Right hindlimb (tissue), 1 donor: Measurements from ENCODE around the gene ZNF48.

Source experiments
- DNase-seq: peaks from one replicate; pipeline ENCODE4 v3.0.0-alpha.2; 2018

Gene ZNF48

DNA sequence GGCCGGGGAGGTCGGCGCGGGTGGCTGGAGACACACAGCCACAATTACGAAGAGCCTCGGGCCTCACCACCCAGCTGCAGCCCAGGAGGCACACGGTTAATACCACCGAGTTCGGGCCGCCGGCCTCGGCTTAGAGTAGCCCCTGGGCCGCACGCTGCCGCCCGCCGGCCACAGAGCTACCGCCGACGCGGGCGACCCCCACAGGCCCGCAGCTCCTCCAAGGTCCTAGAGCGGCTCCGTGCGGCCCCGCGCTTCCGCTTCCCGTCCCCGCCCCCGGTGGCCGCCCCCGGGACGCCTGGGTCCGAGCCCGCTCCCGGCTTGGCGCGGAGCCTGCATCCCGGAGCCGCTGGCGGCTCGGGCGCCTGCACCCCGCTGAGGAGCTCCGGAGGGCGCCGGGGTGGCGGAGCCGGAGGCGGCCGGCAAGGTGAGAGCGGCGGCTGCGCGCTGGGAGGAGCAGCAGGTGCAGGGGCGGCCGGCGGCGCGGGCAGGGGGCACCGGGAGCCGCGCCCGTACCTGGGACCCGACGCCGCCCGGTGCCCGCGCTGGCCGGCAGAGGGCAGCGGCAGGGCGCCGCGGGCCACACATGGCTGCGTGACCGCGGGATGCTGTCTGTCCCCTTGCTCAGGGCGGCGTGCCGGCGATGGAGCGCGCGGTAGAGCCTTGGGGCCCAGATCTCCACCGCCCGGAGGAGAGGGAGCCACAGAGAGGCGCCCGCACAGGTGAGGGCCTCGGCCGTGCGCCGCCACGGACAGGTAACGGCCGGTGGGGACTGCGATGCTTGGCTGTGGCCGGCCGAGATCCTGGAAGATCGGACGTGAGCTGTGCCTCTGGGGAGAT lies at the start of gene ZNF48:
Gene ZNF48, plus strand, starts transcription at position 266 of the 837 bp plus-strand sequence. Its CDS starts 375 bp downstream, at position 641.
- peak; percentile 94 for DNase-seq

DNA sequence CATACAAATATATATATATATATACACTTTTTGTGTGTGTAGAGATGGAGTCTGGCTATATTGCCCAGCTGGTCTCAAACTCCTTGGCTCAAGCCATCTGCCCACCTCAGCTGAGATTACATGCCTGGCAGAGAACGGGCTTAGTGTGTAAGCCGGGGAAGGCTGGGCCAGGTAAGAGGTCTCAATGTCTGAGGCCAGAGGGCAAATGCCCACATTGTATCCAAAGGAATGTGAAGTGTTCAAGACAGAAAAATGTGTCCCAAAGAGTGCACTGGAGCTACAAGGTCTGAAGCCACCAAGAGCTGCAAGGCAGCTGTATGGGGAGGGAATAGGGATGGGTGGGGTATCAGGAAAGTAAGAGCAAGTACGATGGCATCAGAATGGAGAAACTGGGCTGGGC lies 48.9 kb upstream of the ZNF48 start:
- no peak for DNase-seq

DNA sequence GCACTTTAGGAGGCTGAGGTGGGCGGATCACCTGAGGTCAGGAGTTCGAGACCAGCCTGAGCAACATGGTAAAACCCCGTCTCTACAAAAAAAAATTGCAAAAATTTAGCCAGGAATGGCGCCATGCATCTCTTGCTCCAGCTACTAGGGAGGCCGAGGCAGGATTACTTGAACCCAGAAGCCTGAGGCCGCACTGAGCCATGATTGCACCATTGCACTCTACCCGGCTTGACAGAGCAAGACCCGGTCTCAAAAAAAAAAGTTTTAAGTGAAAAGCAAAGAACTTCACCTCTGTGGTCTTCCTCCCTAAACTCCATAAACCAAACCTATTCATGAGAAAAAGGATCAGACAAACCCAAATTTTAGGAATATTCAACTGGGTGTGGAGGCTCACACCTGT lies 47.1 kb upstream of the ZNF48 start:
- DNase-seq, result no peak

DNA sequence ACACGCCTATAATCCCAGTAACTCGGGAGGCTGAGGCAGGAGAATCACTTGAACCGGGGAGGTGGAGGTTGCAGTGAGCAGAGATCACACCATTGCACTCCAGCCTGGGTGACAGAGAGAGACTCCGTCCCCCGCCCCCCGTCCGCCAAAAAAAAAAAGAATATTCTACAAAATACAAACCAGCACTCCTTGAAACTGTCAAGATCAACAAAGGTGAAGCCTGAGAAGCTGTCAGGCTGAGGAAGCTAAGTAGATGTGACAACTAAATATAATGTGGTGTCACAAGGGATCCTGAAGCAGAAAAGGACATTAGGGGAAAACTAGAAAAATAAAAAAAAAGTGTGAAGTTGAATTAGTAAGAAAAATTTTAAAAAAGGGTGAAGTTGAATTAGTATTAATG lies 46.3 kb upstream of the ZNF48 start:
- no peak for DNase-seq

DNA sequence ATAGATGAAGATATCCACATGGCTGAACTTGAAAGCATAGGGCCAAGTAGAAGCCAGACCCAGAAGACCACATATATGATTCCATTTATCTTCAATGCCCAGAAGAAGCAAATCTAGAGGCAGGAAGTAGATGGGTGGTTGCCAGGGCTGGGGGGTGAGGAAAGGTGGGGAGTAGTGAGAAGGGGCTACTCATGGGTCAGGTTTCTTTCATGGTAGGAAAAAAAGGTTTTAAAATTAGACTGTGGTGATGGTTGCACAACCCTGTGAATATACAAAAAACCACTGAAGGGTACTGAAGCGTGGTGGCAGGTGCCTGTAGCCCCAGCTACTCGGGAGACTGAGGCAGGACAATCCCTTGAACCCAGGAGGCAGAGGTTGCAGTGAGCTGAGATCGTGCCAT lies 45.5 kb upstream of the ZNF48 start:
- DNase-seq, result no peak

DNA sequence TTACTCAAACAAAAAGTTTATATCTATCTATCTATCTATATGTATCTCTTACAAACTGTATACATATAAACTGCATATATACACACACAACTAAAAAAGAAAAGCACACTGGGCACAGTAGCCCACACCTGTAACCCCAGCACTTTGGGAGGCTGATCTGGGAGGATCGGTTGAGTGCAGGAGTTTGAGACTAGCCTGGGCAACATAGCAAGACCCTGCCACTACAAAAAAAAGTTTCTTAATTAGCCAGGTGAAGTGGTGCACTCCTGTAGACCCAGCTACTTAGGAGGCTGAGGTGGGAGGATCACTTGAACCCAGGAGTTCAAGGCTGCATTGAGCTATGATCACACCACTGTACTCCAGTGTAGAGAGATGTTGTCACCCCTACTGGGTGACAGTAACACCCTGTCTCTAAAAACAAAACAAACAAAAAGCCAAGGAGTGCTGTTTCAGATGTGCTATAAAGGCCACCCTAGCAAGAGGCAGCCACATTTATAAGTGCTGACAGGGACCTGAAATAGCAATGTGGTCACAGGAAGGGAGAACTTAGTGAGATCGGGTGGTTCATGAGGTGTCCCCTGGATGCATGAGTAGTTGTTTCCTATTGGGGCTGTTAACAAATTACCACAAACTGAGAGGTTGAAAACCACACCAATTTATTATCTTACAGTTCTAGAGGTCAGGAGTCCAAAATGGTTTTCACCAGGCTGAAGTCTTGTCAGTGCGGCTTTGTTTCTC lies 44.9 kb upstream of the ZNF48 start:
- DNase-seq, result no peak

DNA sequence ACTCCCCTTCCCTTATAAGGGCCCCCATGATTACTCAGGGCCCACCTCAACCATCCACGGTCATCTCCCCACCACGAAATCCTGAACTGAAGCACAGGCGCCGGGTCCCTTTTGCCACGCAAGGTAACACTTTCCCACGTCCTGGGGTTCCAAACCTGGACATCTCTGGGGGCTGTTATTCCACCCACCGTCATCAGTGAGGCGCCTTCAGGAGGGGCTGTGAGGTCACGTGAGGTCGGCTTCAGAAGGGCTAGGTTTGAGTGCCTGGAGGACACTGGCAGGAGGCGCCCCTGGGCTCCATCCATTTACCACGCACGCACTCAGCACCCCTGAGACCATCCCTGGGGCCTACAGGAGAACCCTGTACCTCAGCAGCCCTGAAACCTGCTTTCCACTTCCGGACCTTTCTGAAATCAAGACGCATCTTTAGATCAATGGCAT lies 44.2 kb upstream of the ZNF48 start:
- no peak for DNase-seq

DNA sequence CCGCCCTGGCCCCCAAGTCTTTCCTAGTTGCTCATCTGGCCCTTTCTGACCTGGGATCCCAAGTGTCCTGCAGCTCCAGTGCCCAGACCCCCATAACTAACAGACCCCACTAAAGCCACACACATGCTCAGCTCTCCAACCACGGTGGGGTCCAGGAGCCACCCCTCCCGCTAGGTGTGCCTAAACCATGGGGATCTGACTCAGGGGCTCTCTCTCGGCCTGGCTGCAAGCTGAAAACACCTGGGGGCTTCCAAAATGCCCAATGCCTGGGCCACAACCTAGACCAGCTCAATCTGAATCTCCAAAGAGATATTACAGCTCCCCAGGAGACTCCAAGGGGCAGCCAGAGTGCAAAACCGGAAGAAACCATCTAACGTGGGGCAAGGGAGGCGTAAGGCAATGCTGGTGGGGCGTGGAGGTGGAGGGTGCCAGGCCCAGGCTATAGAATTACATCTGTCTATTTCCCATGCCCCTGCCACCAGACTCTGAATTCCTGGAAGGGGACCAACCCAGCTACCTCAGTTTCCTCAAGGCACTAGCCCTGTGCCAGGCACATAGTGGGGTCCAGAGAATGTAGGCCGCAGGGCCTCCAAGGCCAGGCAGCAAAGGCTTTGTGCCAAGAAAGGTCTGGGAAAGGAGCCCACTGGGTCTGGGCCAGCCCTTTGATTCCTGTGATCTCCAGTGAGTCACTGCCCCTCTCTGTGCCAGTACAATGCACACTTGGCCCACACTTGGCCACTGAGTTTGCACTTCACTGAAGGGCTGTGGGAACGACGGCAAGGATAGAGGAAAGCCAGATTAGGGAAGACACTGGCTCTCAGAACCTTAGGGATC lies 43.4 kb upstream of the ZNF48 start:
- peak; percentile 62 for DNase-seq

DNA sequence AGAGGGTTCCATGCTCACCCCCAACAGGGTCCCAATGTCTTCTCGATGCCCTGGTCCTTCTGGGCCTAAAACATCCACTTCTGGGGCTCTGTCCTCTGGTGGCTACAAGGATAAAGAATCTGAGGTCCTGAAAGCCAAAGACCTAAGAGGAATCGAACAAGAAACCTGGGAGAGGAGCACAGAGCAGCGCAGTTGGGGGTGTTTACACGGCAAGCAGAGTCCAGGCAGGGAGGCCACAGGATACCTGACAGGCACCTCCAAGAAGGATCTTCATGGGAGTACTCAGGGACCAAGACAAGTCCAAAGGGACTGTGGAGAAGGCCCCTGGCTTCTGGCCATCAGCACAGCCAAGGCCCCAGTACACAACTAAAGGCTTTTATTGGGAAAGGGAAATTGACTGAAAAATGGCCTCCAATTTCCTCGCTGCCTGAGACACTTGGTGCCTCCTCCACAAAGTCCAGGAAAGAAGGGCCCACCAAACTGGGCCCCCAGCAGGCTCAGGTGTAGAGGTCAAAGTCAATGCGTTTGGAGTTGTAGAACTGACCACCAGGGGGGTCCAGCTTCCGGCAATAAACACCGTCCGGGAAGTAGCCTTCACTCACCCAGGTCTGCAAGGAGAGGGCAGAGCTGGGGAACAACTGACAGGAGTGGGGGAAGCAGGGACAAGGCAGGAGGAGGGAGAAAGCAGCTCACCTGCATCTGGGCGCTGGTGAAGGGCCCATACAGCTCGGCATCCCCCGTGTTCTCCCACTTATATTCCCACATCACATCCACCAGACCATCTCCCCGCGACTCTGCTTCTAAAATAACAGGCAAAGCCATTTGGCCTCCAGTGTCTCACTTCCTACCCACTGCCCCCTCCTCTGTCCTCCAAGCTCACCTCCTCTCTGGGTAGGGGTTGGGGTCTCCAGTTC lies 42.5 kb upstream of the ZNF48 start:
- DNase-seq, result no peak

DNA sequence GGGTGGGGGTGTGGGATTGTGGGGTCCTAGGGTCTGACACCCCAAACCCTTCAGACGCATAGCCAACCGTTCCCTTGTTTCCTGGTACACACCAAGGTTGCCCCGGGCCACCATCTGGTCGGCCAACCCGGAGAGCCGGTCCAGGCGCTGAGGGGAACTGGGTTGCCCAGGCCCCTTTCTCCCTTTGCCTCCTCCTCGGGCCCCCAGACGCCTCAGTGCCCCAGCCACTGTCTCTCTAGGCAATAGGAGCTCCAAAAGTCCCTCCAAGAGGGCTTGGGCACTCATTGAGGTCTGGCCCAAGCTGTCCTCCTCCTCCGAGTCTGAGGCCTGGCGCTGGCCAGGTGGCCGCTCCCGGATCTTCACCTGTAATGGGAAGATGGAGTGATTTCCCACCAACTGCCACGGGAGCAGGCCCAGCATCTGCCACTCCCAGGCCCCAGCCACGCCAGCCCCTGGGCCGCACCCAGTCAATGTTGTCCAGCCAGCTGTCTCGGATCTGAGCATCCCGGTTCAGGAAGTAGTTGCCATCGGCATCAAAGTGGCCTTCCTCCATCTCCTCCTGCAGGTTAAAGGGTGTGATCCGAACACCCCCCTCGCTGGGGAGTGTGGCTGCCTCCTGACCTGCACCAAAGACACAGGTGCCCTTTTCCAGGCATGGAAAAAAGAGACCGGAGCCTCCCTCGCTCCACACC lies 41.6 kb upstream of the ZNF48 start:
- DNase-seq, result no peak

DNA sequence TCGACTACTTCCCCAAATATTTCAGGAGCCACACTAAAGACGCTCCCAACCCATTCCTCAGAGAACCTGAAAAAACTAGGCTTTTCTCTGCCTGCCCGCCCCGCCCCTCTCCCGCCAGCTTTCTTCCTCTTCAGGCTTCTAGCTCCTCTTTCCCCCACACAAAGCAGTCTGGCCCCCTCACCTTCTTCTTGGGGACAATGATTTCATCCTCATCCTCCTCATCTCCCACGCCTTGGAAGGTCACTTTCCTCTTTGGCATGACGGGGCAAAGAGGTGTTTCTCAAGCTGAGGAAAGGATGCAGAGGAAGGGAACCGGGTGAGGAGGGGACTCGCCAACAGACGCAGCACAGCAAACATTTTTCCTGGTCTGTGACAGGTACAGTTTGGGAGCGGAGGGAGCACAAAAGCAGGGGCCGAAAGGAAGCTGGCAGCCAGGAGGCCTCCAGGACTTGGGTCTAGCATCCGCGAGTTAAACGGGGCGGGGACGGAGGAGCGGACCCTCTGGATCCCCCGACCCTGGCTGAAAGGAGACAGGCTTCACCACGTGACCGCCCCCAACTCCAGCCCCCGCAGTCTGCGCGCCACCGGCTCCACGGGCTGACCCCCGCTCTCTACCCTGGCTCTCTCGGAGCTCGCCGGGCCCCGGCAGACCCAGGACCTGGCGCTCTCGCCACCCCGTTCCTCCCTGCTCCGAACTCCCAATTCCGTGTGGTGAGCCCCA lies 40.6 kb upstream of the ZNF48 start:
- no peak for DNase-seq

DNA sequence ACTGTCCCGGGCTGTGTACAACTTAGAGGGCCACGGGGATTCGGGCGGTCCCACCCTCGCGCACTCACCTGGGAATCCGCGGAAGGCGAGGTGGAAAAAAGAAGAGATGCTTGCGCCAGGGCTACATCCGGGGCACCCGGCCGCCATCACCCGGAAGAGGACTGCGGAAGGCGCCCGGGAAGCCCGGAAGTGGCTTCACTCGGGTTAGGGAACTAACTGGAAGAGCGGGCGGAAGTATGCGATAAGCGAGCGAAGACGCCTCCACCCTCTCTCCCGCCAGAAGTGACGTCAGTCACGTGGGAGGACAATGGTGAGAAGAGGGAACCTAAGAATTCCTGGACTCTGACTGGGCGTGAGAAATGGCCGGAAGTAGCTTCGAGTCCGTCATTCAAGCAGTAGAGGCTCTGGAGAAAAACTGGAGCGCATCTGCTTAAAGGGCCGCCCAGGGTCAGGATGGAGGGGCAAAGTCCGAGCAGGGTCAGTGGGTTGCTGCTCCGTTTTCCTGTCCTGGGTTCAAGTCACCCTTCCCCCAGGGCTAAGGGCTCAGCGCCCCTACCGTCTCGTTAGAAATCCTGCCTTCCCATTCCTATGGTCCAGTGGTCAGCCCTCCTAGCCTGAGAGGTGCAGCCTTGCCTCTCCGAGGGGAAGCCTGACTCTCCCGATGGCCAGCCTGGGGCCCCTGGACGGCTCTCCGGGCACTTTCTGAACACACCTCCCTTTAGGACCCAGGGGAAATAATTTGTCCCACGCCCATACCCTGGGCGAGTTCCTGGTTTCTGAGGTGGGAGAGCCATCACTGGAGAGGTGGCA lies 39.9 kb upstream of the ZNF48 start, which contains the start of gene CD2BP2:
Gene CD2BP2, minus strand, starts transcription at position 165 of the 810 bp plus-strand sequence. CDS start 627 bp downstream, outside the sequence.
- DNase-seq, result peak; percentile 98

DNA sequence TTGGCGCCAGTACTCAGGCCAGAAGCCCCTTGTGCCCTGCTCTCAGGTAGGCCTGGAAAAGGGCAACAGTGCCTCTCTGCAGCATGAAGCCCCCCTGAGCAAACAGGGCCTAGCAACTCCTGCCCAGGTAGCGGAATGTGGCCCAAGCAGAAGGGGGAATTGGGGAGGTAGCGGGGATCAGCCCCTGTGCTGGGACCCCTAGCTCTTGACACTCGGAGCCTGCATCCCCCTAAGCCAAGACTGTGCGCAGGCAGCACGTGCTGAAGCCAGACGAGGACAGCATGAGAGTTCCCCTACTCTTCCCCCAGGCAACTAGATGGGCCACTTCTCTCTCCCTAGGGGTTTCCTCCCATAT lies 39.3 kb upstream of the ZNF48 start:
- DNase-seq, result no peak

DNA sequence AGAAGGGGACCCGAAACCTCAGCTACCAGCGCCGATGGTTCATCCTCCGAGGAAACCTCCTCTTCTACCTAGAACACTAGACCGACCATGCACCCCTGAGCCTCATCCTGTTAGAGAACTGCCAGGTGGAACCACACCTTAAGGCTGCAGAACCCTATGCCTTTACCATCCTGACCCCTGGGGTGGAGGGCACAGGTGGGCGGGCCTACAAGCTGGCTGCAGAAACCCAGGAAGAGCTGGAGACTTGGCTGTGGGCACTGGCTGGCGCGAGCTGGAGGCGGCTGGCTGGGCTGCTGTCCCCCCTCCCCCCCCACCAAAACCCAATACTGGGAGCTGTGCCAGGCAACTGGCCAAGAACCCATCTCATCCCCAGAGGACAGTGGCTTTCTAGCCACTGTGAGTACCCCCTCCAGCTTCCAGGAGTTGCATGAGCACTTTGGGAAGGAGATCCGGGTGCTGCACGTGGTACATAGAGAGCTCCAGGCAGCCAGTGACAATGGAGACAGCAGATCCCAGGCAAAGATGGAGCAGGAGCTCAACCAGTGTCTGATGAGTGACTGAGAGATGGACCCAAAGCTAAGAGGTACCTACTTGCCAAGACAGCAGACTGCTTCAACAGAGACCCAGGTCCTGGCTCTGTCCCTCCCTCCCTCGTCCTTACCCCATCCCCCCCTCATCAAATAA lies 38.7 kb upstream of the ZNF48 start:
- DNase-seq, result peak; percentile 47

DNA sequence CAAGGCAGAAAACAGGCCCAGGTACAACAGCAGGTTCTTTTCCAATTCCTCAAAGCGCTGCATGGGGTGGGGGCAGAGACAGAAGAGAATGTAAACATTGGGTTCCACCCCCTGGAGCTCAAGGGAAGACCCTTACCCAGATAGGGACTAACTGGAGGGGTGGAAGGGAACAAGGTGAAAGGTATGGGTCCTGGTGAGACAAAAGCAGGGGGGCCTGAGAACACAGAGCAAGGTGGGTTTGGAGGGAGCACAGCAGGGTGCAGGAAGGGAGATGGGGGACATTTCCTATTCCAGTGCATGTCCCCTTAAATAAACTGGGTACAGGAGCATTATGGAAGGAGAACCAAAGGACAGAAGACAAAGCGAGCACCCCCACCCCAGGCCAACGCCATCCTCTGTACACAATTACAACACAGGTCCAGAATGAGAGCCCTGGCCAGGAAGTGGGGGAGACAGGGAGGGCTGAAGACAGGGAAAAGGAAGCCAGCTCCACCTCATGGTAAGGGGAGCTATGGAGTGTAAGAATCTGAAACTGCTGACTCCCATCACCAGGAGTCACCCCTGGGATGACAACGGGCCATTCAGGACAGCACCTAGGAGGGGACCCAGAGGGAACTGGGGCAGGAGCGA lies 38.0 kb upstream of the ZNF48 start:
- no peak for DNase-seq

DNA sequence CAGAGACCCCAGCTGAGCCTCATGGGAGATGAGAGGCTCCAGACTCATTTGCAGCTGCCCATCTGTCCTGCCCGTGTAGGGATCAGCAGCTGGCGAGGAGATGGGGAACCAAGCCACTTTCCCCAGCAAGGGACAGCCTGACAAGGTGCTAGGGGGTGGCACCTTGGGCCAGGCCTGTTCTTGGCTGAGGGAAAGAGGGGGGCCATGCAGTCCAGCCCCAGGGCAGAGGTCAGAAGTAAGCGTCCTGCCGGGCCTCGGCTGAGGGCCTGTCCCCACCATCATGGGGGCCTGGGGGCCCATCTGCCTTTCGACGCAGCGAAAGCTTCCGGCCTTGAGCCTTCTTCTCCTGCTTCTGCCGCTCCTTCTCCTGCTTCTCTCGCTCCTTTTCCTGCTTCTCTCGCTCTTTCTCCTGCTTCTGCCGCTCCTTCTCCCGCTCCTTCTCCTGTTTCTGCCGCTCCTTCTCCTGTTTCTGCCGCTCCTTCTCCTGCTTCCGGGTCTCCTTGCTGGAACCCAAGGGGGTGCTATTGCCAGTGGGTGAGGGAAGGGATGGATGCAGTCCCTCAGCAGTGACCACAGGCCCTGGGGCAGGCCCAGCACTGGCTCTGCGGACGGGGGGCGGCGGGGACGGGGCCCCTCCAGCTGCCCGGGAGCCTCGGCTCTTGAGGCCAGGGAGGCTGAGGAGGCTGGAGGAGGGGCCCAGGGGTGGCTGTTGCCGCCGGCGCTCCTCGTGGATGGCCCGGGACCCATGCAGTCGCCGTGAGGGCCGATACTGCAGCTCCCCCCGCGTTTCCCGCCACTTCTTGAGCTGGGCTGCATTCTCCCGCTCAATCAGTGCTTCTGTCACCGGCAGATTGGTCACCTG lies 37.3 kb upstream of the ZNF48 start:
- no peak for DNase-seq

DNA sequence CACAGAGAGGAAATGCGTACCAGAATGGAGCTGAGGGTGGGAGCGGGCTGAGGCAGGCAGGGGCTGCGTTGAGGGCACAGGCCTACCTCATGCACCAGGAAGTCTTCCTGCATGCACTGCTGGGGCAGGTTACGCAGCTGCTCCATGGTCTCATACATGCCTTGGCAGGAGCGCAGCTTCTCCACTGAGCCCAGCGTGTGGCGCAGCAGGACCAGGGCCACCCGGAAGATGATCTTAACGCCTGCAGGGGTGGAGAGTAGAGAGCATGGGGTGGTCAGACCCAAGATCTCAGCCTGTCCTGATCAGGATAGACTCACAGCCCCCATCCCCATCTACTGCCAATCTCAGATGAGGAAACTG lies 36.7 kb upstream of the ZNF48 start:
- no peak for DNase-seq
